Measurements from ENCODE around the gene CRAMP1. TPM values are rescaled to one million over a fixed set of nuclear protein-coding genes. Genes with fewer than 3 reads are reported as not detected.

CRAMP1 gene
- total RNA-seq, 2 experiments from 2014 or later: 15.1 to 15.7 TPM

DNA sequence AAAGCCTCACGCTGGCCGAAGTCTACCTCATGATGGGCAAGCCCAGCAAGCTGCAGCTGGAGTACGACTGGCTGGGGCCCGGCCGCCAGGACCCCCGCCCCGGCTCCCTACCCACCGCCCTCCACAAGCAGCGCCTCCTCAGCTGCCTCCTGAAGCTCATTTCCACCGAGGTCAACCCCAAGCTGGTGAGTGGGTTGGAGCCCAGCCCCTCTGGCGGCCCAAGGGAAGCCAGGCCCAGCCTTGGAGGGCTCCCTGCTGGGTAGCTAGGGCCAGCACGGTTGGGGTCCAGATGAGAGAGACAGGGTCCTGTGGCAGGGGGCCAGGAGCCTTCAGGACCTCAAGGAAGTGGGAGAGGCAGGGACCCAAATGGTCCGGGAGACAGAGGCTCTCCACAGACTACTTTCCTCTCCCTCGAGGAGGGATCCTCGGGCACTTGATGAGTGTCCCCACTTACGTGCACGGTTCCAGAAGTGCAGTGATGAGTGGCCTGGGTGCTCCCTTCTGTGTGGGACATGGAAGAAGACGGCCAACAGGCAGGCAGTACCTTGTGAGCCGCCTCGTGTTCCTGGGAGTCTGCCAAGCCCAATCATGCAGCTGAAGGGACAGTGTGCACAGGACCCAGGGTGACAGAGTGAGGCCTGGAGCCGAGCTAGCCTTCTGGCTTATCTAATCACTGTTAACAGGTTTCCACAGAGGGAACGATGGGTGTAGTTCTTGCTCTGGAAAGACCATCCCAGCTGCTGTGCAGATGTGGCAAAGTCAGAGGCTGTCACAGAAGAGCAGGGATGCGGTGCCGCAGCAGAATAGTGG lies 44.9 kb downstream of the CRAMP1 start:
- no peaks in the 10 kb centered on the region for H3K9me3 Mint-ChIP-seq
- no peak overlapping the region for H3K27ac Mint-ChIP-seq
- H3K27me3 Mint-ChIP-seq: no peaks in the 10 kb centered on the region
- no peak for DNase-seq
- TF ChIP-seq, protein P1, sequence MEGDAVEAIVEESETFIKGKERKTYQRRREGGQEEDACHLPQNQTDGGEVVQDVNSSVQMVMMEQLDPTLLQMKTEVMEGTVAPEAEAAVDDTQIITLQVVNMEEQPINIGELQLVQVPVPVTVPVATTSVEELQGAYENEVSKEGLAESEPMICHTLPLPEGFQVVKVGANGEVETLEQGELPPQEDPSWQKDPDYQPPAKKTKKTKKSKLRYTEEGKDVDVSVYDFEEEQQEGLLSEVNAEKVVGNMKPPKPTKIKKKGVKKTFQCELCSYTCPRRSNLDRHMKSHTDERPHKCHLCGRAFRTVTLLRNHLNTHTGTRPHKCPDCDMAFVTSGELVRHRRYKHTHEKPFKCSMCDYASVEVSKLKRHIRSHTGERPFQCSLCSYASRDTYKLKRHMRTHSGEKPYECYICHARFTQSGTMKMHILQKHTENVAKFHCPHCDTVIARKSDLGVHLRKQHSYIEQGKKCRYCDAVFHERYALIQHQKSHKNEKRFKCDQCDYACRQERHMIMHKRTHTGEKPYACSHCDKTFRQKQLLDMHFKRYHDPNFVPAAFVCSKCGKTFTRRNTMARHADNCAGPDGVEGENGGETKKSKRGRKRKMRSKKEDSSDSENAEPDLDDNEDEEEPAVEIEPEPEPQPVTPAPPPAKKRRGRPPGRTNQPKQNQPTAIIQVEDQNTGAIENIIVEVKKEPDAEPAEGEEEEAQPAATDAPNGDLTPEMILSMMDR (IDR thresholded peaks at IDR 0.05): no peak
- H3K4me1 Mint-ChIP-seq (ENCODE audit: low read depth): no peaks in the 10 kb centered on the region
- H3K4me3 Mint-ChIP-seq: no peak overlapping the region
- ChIA-PET POLR2A (interaction anchor here (0.5 to 1.0 kb wide), 2 partner anchors 11 to 1615 kb away, joined by 3 to 4 read pairs; no protein-coding TSS in a partner anchor), CTCF (no interaction called here)
- no peak for ATAC-seq
- peaks cover 18% of the 10 kb centered on the region for H3K36me3 Mint-ChIP-seq (ENCODE audit: low read depth)
- intact Hi-C loops (cut with micrococcal nuclease): no loop called here

DNA sequence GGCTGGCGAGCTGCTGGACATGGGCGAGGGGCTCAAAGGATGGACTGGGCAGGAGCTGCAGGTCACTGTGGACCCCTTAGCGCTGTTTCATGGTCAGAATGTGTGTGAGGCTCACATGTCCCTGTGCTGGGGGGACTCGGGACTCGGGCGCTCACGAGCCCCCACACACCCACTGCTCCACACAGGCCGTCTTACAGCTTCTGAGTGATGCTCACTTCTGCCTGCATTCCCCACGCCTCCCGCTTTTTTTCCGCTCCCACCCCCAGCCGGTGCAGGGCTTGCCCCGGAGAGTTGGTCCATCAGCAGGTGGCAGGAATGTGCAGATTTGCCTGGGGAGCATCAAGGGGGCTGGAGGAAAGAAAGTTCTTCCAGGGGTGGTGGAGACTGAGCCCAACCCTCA lies 45.7 kb downstream of the CRAMP1 start:
- no peak overlapping the region for H3K4me3 Mint-ChIP-seq
- no peak for DNase-seq
- H3K4me1 Mint-ChIP-seq (ENCODE audit: low read depth): no peaks in the 10 kb centered on the region
- H3K27me3 Mint-ChIP-seq: no peaks in the 10 kb centered on the region
- intact Hi-C loops (cut with micrococcal nuclease): no loop called here
- H3K27ac Mint-ChIP-seq: no peak overlapping the region
- ChIA-PET POLR2A (interaction anchor here (1.0 kb wide), 1 partner anchor 12 kb away, joined by 3 read pairs; no protein-coding TSS in a partner anchor), CTCF (no interaction called here)
- TF ChIP-seq, protein P1 (IDR thresholded peaks at IDR 0.05): no peak
- no peaks in the 10 kb centered on the region for H3K9me3 Mint-ChIP-seq
- H3K36me3 Mint-ChIP-seq (ENCODE audit: low read depth): peaks cover 14% of the 10 kb centered on the region
- no peak for ATAC-seq

DNA sequence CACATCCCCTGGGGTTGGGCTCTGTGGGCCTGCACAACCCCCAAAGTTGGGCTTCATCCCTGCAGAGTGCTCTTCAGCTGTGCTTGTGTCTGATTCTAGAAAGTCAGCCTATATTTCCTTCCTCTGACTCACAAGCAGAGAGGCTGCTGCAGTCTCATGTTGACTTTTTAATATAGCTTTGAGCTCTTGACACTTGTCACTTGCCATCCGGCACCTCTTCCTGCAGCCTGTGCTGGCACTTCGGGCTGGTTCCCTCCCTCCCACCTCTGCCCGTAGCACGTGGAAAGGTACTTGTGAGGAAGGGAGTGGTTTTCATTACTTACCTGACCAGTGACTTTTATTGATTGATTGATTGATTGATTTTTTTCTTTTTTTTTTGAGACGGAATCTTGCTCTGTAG lies 46.9 kb downstream of the CRAMP1 start:
- Mint-ChIP-seq H3K9me3 (no peaks in the 10 kb centered on the region), H3K4me1 (ENCODE audit: low read depth) (no peaks in the 10 kb centered on the region), H3K27me3 (no peaks in the 10 kb centered on the region), H3K4me3 (no peak overlapping the region), H3K27ac (no peak overlapping the region), H3K36me3 (ENCODE audit: low read depth) (peaks cover 18% of the 10 kb centered on the region)
- DNase-seq (no peak), ATAC-seq (no peak)
- TF ChIP-seq, protein P1 (IDR thresholded peaks at IDR 0.05): no peak
- intact Hi-C loops (cut with micrococcal nuclease): no loop called here
- POLR2A ChIA-PET: interaction anchor here (0.8 kb wide), 1 partner anchor 18 kb away, joined by 3 read pairs; the partner anchor contains the start of gene JPT2
- CTCF ChIA-PET: no interaction called here

DNA sequence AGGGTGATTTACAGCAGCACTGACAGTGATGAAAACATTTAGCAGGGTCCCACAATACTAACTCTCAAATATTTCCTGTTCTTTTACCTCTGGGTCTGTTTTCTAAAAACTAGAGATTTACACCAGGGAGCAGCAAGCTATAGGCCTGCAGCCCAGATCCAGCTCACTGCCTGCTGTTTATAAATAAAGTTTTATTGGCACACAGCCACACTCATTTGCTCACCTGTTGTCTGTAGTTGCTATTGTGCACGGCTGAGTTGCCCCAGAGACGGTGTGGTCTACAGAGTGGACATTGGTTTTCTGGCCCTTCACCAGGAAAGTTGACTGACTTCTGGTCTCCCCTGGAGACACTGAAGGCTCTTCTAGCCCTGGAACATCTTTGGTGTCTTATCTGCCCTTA lies 49.7 kb downstream of the CRAMP1 start:
- intact Hi-C loops (cut with micrococcal nuclease): no loop called here
- no peak overlapping the region for H3K27ac Mint-ChIP-seq
- H3K36me3 Mint-ChIP-seq (ENCODE audit: low read depth): peaks cover 9% of the 10 kb centered on the region
- CTCF ChIA-PET: no interaction called here
- POLR2A ChIA-PET: no interaction called here
- DNase-seq (no peak), ATAC-seq (no peak)
- H3K4me1 Mint-ChIP-seq (ENCODE audit: low read depth): no peaks in the 10 kb centered on the region
- H3K27me3 Mint-ChIP-seq: no peaks in the 10 kb centered on the region
- no peaks in the 10 kb centered on the region for H3K9me3 Mint-ChIP-seq
- TF ChIP-seq, protein P1 (IDR thresholded peaks at IDR 0.05): no peak
- H3K4me3 Mint-ChIP-seq: no peak overlapping the region

DNA sequence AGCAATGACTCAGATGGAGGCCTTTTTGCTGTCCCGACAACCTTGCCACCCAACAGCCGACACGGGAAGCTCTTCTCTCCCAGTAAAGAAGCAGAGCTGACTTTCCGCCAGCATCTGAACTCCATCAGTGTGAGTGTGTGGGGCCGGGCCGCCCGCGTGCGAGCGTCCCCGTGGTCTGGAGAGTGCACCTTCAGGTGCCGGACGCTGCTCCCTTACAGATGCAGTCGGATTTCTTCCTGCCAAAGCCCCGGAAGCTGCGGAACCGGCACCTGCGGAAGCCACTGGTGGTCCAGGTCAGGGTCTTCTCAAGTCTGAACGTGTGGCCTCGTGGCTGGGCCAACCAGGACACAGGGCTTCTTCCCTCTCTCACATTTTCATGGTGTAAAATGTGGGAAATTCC lies 50.4 kb downstream of the CRAMP1 start:
- TF ChIP-seq, protein P1 (IDR thresholded peaks at IDR 0.05): no peak
- ATAC-seq (no peak), DNase-seq (no peak)
- Mint-ChIP-seq H3K9me3 (no peaks in the 10 kb centered on the region), H3K4me3 (no peak overlapping the region), H3K27me3 (no peaks in the 10 kb centered on the region), H3K36me3 (ENCODE audit: low read depth) (peaks cover 9% of the 10 kb centered on the region), H3K4me1 (ENCODE audit: low read depth) (no peaks in the 10 kb centered on the region), H3K27ac (no peak overlapping the region)
- intact Hi-C loops (cut with micrococcal nuclease): no loop called here
- POLR2A ChIA-PET: no interaction called here
- CTCF ChIA-PET: no interaction called here
